GM18951 (cell line): ENCODE results near the gene CARMIL1.

Source experiments
- POLR2A ChIP-seq: IDR thresholded peaks from 4 replicates; pipeline ENCODE4 v1.6.1; 2011; ENCODE audit warnings: mild to moderate bottlenecking; ENCODE audit not compliant: insufficient read length, insufficient read depth; ENCODE audit errors: extremely low read depth
- in situ Hi-C: fragments of 300-500 bp; cut with MboI; formaldehyde crosslinking; loops from one replicate; pipeline ENCODE4 v1.12.0; 2022; ENCODE audit warnings: low sequenced_read_pairs, mixed read lengths, inconsistent platforms; ENCODE audit not compliant: unreplicated experiment

The CARMIL1 gene

GRCh38 chr6:25640891-25641290 is 361.7 kb downstream of the CARMIL1 start:
- no peak for TF ChIP-seq POLR2A
- in situ Hi-C loops = no loop called here

GRCh38 chr6:25641377-25641776 is 362.2 kb downstream of the CARMIL1 start:
- no peak for TF ChIP-seq POLR2A
- in situ Hi-C loops = no loop called here

GRCh38 chr6:25641940-25642666 is 362.9 kb downstream of the CARMIL1 start:
- in situ Hi-C loops = no loop called here
- TF ChIP-seq POLR2A = no peak

- in situ Hi-C loops = no loop called here
- no peak for TF ChIP-seq POLR2A
Measured at GRCh38 chr6:25642667-25643328, 363.6 kb downstream of the CARMIL1 start.

- no peak for TF ChIP-seq POLR2A
- in situ Hi-C loops = no loop called here
Measured at GRCh38 chr6:25645916-25646315, 366.7 kb downstream of the CARMIL1 start.

- TF ChIP-seq POLR2A = no peak
- in situ Hi-C loops = no loop called here
Measured at GRCh38 chr6:25649611-25650010, 370.4 kb downstream of the CARMIL1 start.

- in situ Hi-C loops = no loop called here
- no peak for TF ChIP-seq POLR2A
Measured at GRCh38 chr6:25652007-25652515, 372.9 kb downstream of the CARMIL1 start, which contains the start of gene SCGN. TSS of gene SCGN (plus strand) at chr6:25652215. CDS start at chr6:25652404, 189 bp downstream.

- TF ChIP-seq POLR2A = no peak
- in situ Hi-C loops = no loop called here
Measured at GRCh38 chr6:25655723-25656122, 376.5 kb downstream of the CARMIL1 start.

GRCh38 chr6:25659633-25660368 is 380.6 kb downstream of the CARMIL1 start:
- in situ Hi-C loops = no loop called here
- TF ChIP-seq POLR2A = no peak

- in situ Hi-C loops = no loop called here
- no peak for TF ChIP-seq POLR2A
Measured at GRCh38 chr6:25660512-25660911, 381.3 kb downstream of the CARMIL1 start.

GRCh38 chr6:25661129-25661779 is 382.1 kb downstream of the CARMIL1 start:
- TF ChIP-seq POLR2A = no peak
- in situ Hi-C loops = no loop called here

GRCh38 chr6:25665455-25665854 is 386.3 kb downstream of the CARMIL1 start:
- no peak for TF ChIP-seq POLR2A
- in situ Hi-C loops = no loop called here

GRCh38 chr6:25669413-25669812 is 390.2 kb downstream of the CARMIL1 start:
- in situ Hi-C loops = no loop called here
- TF ChIP-seq POLR2A = no peak
